22Rv1 (cell line): Measurements from ENCODE around the gene MX2.

Experiments
- H3K27ac ChIP-seq: fragments of 450-650 bp; 2 replicates; pipeline ENCODE4 v1.5.1; 2017
- ZFX ChIP-seq: fragments of 450-650 bp; IDR thresholded peaks from 2 replicates; pipeline ENCODE4 v1.6.1; 2017; ENCODE audit warnings: antibody characterized with exemption, borderline replicate concordance
- TF ChIP-seq, protein P1 (sequence below): fragments of 450-650 bp; IDR thresholded peaks from 2 replicates; pipeline ENCODE4 v1.5.1; 2017; ENCODE audit warnings: mild to moderate bottlenecking

Gene MX2

DNA sequence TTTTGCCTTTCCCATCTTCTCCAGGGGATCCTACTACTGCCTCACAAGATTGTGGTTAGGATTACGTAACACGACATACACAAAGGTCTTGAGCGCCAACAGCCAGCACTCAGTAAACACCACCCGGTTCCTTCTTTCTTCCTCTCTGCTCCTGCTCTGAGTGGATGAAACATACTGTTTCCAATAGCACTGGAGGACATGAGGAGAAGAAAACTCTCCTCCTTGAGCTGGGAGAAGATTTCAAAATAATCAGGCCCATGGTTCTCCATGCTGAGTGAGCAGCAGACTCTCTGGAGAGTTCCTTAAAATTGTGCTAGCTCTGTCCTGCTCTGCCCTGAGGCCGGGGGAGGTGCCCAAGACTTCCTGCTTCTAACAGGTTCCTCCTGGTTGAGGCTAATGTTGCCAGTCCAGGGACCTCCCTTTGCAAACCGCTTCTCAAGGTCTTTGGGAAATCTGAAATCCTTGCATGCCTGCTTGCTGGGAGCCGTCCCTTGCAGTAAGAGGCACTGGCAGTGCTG is 34.8 kb downstream of the MX2 start:
- H3K27ac ChIP-seq, result peak overlapping the region; percentile 63
- TF ChIP-seq ZFX, result no peak
- TF ChIP-seq, protein P1, sequence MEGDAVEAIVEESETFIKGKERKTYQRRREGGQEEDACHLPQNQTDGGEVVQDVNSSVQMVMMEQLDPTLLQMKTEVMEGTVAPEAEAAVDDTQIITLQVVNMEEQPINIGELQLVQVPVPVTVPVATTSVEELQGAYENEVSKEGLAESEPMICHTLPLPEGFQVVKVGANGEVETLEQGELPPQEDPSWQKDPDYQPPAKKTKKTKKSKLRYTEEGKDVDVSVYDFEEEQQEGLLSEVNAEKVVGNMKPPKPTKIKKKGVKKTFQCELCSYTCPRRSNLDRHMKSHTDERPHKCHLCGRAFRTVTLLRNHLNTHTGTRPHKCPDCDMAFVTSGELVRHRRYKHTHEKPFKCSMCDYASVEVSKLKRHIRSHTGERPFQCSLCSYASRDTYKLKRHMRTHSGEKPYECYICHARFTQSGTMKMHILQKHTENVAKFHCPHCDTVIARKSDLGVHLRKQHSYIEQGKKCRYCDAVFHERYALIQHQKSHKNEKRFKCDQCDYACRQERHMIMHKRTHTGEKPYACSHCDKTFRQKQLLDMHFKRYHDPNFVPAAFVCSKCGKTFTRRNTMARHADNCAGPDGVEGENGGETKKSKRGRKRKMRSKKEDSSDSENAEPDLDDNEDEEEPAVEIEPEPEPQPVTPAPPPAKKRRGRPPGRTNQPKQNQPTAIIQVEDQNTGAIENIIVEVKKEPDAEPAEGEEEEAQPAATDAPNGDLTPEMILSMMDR, result no peak

- no peak overlapping the region for H3K27ac ChIP-seq
- TF ChIP-seq, protein P1, result no peak
- no peak for TF ChIP-seq ZFX
Observed at GRCh38 chr21:41397471-41397891, 35.7 kb downstream of the MX2 start.

DNA sequence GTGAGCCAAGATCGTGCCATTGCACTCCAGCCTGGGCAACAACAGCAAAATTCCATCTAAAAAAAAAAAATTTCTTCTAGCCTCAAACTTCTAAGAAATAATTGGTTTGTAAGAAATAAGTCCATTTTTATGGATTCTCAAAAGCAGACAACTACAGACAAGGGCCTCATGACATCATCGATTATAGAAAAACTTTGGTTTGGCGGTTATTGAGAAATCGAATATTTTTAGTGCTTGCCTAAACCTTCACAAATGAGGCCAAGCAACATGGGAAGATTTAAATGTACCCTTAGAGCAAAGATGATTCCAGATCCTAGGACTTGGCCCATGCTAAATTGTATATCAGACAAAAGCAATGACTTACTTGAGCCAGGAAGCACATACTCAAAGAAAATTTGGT is 36.4 kb downstream of the MX2 start:
- H3K27ac ChIP-seq, result no peak overlapping the region
- no peak for TF ChIP-seq ZFX
- TF ChIP-seq, protein P1, result no peak

- no peak overlapping the region for H3K27ac ChIP-seq
- TF ChIP-seq, protein P1, result no peak
- no peak for TF ChIP-seq ZFX
Observed at GRCh38 chr21:41398831-41399230, 37.0 kb downstream of the MX2 start.

GRCh38 chr21:41399246-41399800 is 37.5 kb downstream of the MX2 start:
- TF ChIP-seq, protein P1, result no peak
- no peak for TF ChIP-seq ZFX
- H3K27ac ChIP-seq, result no peak overlapping the region

- no peak overlapping the region for H3K27ac ChIP-seq
- TF ChIP-seq, protein P1, result no peak
- TF ChIP-seq ZFX, result no peak
Observed at GRCh38 chr21:41402231-41402630, 40.4 kb downstream of the MX2 start.

- no peak overlapping the region for H3K27ac ChIP-seq
Observed at GRCh38 chr21:41402796-41403195, 41.0 kb downstream of the MX2 start.

More at GRCh38 chr21:41402796-41403195, 41.0 kb downstream of the MX2 start:
- TF ChIP-seq, protein P1, result no peak
- no peak for TF ChIP-seq ZFX
